Ishikawa (cell line): Measurements from ENCODE around the gene NBR1.

Experiments used
- EP300 ChIP-seq: IDR thresholded peaks from 2 replicates; pipeline ENCODE4 v1.6.1; 2012; ENCODE audit warnings: borderline replicate concordance
- RAD21 ChIP-seq: IDR thresholded peaks from 2 replicates; pipeline ENCODE4 v1.6.1; 2012; ENCODE audit warnings: low read depth
- REST ChIP-seq: IDR thresholded peaks from 2 replicates; pipeline ENCODE4 v1.6.1; 2012; ENCODE audit warnings: low read depth, mild to moderate bottlenecking
- TCF12 ChIP-seq: IDR thresholded peaks from 2 replicates; pipeline ENCODE4 v1.6.1; 2012; ENCODE audit warnings: low read depth
- USF1 ChIP-seq: IDR thresholded peaks from 2 replicates; pipeline ENCODE4 v1.6.1; 2012
- YY1 ChIP-seq: IDR thresholded peaks from 2 replicates; pipeline ENCODE4 v1.6.1; 2012; ENCODE audit warnings: low read depth

GRCh38 chr17:43226393-43226792, 55.4 kb downstream of the NBR1 start:
- TF ChIP-seq TCF12 (no peak), USF1 (no peak), EP300 (no peak), YY1 (no peak), RAD21 (no peak), REST (no peak)
